Retinal pigment epithelial cell (primary cell): ENCODE results near the gene PSMB2.

ENCODE experiments used
- DNase-seq: peaks from one replicate; pipeline ENCODE4 v3.0.0-alpha.2; 2010; ENCODE audit warnings: low read depth
- H3K4me3 ChIP-seq: 2 replicates; pipeline ENCODE4 v1.5.1; 2011; ENCODE audit warnings: mild to moderate bottlenecking, low read length, control low read depth, moderate library complexity
- CTCF ChIP-seq: conservative IDR thresholded peaks from 2 replicates; pipeline ENCODE4 v1.5.1; 2011; ENCODE audit warnings: low read depth, low read length, control low read depth, inconsistent platforms

The PSMB2 gene

DNA sequence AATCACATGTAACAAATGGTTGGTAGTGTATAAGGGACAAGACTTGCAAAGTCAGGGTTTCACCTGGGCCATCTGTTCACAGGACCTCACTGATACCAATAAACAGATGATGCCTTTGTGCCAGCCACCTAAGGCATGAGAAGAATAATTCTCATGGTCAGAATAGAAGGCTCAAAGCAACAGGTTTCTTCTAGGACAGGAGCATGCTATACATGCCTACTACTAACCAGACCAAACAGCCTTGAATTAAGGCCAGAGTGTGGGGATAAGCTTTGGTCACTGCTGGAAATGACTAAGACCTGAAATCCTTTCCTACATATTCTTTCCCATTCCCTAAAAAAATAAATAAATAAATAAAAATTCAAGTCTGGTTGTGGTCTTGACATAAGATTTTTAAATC is 17.5 kb downstream of the PSMB2 start:
- no peak for DNase-seq
- no peak overlapping the region for H3K4me3 ChIP-seq
- no peak for TF ChIP-seq CTCF

- H3K4me3 ChIP-seq, result no peak overlapping the region
- DNase-seq, result no peak
- no peak for TF ChIP-seq CTCF
These were observed 18.7 kb downstream of the PSMB2 start for GRCh38 chr1:35622510-35623178.

- H3K4me3 ChIP-seq, result no peak overlapping the region
- TF ChIP-seq CTCF, result no peak
- DNase-seq, result no peak
These were observed 21.8 kb downstream of the PSMB2 start for GRCh38 chr1:35619237-35620121.

- TF ChIP-seq CTCF, result no peak
- DNase-seq, result no peak
- H3K4me3 ChIP-seq, result no peak overlapping the region
These were observed 25.9 kb downstream of the PSMB2 start for GRCh38 chr1:35615440-35615839.

GRCh38 chr1:35611655-35612054 is 29.7 kb downstream of the PSMB2 start:
- TF ChIP-seq CTCF, result no peak
- DNase-seq, result no peak
- H3K4me3 ChIP-seq, result no peak overlapping the region

GRCh38 chr1:35605867-35606182 is 35.5 kb downstream of the PSMB2 start:
- no peak for DNase-seq
- H3K4me3 ChIP-seq, result no peak overlapping the region
- TF ChIP-seq CTCF, result no peak
